HTR-8/SVneo (cell line): ENCODE results near the gene PLAGL1.

Source experiments
- DNase-seq: peaks from one replicate; pipeline ENCODE4 v3.0.0; 2011; ENCODE audit warnings: low spot score, mixed read lengths; ENCODE audit not compliant: insufficient read length
- FAIRE-seq: peaks from 2 replicates; lab custom pipeline; 2011; peaks lifted over from hg19 to GRCh38; lab: Jason Lieb, UNC

Gene PLAGL1

DNA sequence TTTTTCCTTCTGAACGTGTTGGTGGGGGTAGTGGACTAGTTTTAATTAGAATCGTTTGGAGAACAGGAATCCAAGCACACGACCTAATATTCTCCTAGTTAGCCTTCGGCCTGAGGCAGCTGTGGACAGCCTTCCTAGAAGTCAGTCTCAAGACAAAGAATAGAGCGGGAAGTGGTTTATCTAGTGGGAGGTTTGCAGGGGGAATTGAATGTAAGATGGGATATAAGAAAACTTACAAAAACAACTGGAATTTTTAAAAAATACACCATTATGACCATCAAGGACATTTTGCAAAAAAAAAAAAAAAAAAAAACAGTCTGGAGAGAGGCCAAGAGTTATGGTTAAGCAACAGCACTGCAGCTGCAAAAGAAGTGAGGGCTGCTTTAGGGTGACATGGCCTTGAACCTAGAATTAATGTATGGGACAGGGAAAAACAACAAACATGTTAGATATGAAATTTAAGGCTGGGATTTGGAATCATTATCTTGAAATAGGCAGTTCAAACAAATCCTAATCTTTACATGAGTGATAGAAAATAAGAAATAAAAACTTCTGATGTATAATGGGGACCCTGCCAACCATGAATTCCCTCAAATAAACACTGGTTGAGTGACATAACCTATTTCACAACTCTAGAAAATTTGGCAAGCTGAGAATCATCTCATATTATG lies 40.2 kb downstream of the PLAGL1 start:
- FAIRE-seq (no peak), DNase-seq (no peak)

DNA sequence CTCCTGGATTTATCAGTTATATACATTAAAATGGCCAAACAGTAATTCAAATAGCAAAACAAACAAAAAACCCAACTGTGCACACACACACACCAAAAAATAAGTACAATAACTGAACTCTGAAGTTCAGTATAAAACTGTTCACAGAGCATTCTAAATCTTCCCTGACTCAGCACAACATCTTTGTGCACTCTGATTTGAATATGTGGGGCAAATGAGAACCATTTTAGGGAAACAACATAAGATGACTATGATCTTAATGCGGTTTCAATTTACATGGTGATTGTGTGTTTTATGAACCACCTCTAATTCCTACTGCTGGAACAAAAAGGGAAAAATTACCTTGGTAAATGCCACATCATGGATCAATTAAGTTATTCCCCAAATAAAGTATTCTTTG lies 41.7 kb downstream of the PLAGL1 start:
- DNase-seq, result no peak
- FAIRE-seq, result no peak

DNA sequence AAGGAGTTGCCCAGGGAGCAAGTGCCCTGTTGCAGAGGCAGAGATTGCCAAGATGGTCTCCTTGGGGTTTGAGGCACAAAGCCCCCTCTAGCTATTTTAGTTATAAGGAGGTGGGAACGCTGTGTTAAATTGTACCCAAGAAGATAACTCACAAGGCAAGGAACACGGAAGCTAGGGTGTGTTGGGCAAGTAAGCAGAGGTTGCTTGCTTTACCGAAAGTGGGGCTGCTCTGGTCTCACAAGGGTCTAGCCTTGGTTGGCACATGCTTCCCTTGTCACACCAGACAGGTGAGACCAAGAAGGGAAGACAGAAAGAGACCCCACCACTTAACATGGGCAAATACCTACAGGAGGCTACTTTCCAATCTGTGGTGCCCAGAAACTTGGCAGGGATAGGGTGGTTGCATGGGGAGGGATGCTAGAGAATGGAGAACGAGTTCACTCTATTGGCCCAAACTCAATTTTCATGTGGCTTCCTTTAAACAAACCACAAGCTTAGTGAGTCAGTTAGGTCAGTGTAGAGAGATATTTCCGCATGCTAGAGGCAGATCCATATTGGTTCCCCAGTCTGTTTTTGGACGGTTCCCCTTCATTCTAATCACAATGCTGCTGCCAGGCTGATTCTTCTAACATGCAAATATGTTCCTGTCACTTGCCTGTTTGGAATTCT lies 42.4 kb downstream of the PLAGL1 start:
- FAIRE-seq (no peak), DNase-seq (no peak)

DNA sequence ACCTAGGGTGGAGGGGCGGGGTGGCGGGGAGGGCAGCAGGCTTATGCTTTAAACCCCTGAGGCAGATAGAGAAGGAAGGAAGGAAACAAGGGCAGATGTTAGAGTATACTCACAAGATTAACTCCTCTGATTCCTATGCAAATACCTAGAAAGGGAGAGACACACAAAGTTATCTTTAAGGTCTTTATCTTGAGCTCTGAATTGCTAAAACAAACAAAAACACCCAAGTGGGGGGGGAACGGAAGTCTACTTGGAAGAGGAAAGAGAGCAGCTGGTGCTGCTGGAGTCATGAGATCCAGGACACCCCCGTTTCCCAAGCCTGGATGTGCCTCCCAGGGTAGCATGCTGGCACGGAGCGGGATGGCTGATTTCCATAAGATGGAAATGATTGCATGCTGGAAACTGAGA lies 43.4 kb downstream of the PLAGL1 start:
- no peak for FAIRE-seq
- no peak for DNase-seq

DNA sequence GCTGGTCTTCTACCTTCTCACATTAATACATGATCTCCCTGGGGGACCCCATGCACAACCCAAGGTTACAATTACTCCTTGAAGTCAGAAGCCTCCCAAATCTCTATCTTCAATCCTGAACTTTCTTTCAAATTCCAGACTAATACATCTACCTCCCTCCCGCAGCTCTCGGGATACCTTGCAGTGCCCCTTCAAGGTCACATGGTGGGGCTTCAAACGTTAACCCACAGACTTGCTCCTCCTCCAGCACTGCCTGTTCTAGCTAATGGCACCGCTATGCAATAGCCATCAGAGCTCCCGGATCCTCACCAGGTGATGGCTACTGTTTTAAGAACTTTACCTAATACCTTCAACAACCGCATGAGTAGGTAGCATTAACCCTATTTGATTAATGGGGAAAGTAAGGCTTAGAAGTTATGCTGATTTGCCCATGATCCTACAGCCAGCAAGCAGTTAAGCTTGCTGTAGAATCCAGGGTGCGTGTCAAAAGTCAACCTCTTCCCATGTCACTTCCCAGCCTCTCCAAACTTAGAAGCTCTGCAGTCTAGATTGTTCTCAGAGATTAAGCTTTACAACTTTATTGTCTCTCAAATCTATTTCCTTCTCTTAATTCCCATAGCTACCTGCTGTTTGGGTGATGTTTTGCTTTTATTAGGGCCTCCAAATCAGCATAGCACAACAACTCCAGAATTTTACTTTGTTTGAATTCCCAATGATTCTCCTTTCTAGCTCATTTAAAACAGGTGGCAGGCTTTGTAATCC lies 44.7 kb downstream of the PLAGL1 start:
- DNase-seq (no peak), FAIRE-seq (no peak)

DNA sequence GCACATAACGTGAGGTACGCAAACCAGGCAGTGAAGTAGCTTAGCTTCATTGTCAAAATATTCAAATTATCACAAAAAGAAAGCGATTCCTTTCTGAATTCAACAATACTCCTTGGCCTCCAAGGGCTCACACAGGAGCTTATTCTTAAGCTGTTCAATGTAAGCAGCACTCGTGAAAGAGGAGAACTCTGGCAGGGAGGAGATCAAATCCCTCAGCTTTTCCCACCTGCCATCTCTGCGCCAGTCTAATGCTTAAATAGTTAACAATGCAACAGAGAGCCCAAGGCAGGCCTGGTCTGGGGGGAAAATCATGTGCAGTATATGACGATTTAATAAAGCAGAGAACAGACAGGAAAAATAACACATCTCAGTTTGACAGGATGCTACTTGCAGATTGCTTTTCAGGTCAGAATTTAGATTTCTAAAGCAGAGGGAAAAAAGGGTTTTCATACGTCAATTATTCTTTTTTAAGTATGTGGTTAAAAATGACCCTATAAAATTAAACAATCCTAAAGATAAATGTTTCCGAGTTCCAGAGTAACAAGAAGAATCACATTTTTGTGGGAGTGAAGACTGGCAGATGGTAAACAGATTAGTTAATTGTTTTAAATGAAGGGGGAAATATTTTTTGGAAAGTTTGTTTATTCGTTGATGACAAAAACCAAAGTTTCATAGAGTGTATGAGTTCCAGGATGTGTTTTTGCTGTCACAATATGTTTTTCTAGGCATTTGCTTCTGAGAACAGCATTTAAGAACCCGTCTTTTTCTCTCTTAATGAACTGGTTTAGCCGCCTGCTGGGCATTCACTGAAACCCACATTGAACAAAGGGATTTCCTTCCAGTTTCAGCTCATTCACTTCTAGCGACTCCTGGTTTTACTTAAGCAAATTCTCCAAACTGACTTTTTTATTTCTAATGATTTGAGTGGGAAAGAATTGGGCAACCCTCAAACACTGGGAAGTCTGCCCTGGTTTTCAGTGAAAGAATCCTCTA lies 45.9 kb downstream of the PLAGL1 start:
- DNase-seq, result no peak
- no peak for FAIRE-seq

DNA sequence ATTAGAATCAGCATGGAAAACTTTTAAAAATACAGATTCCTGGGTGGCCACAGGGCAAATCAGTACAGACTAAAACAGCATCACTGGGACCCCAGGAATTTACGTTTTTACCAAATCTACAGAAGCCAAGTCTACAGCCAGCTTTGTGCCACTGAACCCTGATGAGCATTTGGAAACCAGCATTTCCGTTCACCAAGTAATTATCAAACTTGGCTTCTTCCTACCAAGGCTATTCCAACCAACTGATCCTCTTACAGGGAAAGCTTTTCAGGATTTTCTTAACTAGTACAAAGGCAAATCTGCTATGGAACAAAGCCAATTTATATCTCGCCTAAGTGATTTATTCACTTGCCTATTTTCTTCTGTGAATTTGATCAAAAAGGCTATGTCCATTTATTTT lies 47.0 kb downstream of the PLAGL1 start:
- no peak for DNase-seq
- FAIRE-seq, result no peak

DNA sequence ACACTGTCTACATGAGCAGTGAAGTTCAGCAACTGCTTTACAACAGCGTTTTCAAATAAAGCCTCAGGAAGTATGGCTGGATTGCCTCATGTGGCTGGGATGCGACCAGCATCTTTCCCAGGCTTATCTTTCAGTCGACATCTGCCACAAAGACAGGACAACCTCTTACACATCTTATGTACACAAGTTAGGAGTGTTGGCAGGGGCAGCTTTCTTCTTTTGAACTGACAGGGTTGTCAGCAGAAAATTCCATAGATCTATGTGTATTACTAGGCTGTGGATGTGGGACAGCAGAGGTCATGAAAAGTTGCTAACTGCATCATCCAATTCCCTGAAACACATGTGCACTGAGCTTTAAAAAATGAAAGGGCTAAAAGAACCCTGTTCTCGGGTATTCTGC lies 48.1 kb downstream of the PLAGL1 start:
- no peak for DNase-seq
- no peak for FAIRE-seq

DNA sequence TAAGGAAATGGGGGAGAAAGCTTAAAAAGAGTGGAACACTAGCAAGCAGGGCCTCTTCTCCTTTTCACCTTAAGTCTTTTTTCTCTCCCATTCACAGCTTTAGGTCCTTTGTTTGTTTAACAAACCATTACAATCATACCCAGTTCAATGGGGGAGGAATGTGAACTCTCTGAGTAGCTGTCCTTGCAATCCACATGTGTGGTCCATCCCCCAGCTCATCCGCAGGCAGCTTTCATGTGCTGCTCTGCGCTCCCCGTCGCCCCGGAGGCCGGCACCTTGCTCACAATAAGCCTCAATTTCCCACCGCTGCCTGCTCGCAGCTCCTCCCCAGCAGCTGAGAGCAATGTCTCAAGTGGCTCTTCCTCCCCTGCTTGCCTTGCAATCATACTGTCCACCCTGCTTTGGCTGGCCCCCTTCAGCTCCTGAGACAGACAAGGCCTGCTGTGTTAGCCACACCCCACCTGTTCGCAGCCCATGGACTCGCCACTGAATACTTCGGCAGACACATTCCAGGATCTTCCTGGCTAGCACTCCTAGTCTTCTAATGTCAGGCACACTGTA lies 49.1 kb downstream of the PLAGL1 start:
- no peak for FAIRE-seq
- no peak for DNase-seq

DNA sequence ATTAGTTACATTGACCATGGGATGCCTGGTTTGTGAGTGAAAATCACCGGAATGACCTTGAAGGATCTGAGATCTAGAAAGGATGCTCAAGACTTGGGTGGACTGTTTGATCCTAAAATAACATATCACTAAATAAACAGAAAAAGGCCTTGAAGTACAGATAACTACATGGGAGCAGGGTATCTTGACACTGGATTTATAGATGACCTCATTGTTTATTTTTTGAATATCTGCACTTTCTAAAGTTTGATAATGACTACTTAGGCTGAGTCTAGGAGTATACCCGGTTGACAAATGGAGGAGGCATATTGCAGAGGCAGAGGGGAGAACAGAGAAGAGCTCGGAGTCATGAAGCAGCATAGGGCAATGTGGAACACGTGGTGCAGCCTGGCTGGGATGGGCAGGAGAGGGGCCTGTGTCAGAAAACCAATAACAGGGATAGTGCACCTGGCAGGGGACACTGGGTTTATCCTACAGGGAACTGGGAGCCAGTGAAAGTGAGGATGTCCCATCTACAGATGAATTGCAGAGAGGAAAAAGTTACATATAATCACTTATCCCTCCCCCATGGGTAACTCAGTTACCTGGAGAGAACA lies 50.3 kb downstream of the PLAGL1 start:
- DNase-seq, result no peak
- no peak for FAIRE-seq

DNA sequence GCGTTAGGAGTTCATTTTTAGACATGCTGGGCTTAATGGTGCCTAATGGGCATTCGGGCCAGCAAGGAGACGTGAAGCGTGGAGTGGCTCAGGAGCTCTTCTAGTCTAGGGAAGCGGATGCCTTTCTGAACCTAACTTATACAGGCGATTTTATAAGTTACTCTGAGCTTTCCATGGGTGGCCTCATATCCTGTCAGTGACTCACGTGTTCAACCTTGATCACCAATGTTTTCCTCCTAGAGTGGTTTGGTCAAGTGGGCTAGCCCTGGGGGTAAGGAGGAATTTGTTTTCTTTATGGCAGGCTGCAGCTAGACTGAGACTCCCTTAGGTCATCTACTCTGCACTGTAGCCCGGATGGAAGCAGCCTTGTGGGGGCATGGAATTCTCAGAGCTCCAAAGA lies 52.1 kb downstream of the PLAGL1 start:
- no peak for DNase-seq
- FAIRE-seq, result no peak

DNA sequence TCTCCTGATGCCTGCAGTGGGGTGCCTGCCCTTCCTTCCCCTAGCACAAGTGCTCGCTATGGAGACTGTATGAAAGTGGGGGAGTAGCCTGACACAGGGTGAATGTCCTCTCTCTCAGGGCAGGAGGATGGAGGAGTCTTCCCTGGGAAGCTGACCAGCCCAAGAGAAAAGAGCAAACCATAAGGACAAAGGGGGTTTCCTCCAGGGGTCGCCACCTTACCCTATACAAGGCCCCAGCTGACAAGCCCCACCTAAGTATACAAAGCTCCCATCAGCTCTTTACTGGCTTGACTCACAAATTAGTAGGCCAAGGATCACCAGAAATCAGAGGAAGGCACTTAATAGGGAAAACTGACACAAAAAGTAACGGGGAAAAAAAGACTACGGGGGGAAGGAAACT lies 54.1 kb downstream of the PLAGL1 start:
- FAIRE-seq (no peak), DNase-seq (no peak)

DNA sequence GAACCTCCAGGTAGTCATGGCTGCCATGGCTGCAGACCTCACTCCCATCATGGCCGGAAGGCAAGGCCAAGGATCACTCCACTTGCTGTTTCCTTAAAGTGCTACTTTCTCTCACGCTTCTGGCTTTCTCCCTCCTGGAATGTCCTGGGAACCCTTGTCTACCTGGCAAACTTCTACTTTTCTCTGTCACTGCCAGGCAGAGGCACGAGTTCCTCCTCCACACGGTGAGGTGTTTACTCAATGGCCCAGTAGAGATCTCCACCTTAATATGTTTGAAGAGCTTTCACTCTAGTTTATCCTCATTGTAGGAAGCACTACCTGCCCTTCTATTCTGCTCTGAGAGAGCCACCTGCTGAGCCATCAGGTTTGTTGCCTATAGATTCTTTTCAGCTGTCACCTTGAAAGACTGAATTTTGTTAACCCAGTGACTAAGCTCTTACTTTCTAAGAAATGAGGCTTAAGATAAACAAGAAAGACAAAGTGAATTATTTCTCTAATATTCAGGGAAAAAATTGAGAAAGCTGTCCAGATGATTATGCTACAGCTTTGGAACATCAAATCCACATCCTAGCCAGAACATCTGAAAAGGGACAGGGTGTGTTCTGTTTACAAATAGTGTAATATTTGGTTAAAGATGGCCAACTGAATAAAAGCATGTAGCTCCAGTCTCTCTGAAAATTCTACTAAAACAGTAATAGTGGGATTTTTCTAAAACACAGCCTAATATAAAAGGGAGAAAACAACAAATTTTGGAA lies 54.9 kb downstream of the PLAGL1 start:
- no peak for FAIRE-seq
- no peak for DNase-seq

DNA sequence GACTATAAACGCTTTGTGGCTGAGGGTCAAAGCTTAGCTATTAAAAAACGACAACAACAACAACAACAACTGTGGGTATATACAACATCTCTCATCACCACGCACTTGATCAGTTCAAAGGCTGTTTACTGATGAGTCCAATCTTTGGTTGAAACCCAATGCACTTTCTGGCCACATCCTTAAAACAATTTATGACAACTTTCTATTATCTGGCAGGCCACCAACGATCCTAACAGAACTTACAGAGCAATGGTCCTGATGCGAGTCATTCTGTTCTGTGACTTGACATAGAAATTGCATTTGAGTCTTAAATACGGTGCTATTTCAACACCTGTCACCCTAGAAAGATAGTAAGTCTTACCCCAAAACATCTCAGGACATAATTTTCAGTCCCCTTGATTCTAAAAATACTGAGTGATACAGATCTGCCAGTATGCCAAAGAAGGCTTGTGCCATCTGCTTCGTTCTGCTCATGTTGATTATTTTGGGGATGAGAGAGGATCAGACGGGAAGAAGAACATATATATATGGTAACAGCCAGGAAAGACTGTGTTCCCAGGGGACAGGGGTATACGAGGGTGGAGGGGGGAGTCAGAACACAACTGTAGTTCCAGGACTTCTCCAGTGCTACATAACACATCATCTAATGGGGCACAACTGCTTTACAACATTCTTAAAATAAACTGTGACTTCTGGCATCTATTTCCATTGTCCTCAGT lies 55.8 kb downstream of the PLAGL1 start:
- no peak for FAIRE-seq
- no peak for DNase-seq

DNA sequence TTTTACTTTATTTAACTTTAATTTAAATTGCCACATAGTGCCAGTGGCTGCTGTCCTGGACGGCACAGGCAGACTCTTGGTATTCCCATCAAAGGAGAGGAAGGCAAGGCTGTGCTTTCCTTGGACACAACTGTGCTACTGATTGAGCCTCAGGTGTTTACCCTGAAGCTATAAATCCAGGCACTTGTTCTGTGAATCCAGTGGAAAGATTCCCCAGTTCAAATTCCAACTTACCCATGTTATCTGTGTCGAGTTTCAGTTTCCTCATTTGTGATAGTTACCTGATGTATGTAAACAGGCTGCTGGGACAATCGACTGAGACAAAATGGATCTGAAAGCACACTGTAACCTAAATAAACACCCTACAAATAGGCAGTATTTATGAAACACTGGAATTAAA lies 57.2 kb downstream of the PLAGL1 start:
- DNase-seq, result no peak
- no peak for FAIRE-seq

DNA sequence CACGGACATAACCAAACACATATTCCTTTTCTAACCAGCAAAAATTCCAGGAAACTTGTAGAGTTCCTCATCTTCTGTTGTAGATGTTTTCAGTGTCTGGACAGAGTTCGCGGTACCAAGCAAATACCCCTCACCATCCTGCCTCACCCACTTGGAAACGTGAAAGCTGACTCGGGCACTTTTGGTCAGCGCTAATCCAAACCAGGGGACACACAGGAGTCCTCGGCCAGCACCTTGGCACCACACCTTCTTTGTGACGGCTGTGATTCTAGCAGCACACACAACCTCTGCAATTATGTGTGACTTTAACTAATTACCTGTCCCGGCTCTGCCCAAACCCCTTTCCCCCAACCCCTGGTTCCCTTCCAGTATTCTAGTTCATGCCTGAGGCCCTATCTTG lies 58.1 kb downstream of the PLAGL1 start:
- FAIRE-seq (no peak), DNase-seq (no peak)

DNA sequence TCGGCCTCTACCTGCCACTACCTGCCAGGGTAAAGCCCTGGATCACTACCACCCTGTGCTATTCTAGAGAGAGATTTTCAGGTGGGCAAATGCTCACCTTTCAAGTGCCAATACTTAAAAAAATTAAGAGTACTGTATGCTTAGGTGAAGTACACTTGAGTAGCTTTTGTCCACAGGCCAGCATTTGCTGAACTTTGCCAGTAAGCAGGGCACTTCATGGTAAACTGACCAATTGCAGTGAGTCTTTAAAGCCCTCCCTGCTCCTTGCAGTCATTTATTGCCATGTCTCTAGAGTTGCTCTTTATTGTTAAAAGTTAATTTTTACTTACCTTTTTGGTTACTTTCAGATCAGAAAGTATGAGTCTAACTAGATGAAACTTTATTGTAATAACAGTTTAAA lies 58.5 kb downstream of the PLAGL1 start:
- DNase-seq (no peak), FAIRE-seq (no peak)

DNA sequence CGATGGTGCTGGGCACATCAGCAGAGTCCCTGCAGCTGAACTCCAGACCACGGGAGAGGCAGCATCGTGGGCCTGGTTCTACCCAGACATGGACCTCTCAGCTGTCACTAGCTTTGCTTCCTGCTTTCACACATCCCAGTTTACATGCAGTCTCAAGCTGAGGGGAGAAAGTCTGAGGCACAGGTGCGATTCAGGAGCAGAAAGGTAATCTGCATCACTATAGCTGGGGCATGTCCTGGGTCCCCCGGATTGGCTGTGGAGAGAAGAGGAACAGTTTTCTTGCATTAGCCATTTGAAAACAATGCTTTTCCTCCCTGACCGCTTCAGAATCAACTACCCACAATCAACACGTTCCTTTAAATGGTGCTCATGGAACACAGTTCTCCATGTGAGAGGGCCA lies 59.9 kb downstream of the PLAGL1 start:
- no peak for DNase-seq
- no peak for FAIRE-seq
